ENCODE data around the gene DNAH12.

DNA sequence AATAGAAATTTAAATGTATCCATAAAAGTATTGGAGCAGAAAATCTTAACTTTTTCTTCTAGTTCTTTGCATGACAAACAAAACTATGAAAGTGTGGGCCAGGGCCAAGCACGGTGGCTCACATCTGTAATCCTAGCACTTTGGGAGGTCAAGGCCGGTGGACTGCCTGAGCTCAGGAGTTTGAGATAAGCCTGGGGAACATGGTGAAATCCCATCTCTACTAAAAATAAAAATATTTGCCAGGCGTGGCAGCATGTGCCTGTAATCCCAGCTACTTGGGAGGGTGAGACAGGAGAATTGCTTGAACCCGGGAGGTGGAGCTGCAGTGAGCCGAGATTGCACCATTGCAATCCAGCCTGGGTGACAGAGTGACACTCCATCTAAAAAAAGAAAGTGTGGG lies 158.6 kb downstream of the DNAH12 start:
- TF ChIP-seq, protein P1, sequence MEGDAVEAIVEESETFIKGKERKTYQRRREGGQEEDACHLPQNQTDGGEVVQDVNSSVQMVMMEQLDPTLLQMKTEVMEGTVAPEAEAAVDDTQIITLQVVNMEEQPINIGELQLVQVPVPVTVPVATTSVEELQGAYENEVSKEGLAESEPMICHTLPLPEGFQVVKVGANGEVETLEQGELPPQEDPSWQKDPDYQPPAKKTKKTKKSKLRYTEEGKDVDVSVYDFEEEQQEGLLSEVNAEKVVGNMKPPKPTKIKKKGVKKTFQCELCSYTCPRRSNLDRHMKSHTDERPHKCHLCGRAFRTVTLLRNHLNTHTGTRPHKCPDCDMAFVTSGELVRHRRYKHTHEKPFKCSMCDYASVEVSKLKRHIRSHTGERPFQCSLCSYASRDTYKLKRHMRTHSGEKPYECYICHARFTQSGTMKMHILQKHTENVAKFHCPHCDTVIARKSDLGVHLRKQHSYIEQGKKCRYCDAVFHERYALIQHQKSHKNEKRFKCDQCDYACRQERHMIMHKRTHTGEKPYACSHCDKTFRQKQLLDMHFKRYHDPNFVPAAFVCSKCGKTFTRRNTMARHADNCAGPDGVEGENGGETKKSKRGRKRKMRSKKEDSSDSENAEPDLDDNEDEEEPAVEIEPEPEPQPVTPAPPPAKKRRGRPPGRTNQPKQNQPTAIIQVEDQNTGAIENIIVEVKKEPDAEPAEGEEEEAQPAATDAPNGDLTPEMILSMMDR (conservative IDR thresholded peaks at IDR 0.05 in 1 of 2, IDR thresholded peaks at IDR 0.05 in 1 of 2; ENCODE audit: extremely low read depth in 1 of 2, insufficient read depth in 1 of 2, low read depth in 1 of 2, low read length in 2 of 2) = no peak
- TF ChIP-seq EZH2 (IDR thresholded peaks at IDR 0.05; ENCODE audit: borderline replicate concordance, low read length) = no peak
